ENCODE measurements around the gene PPM1L. TPM values are rescaled to one million over a fixed set of nuclear protein-coding genes. Genes with fewer than 3 reads are reported as not detected.
A peak's percentile ranks its signal among the peaks of the same experiment; 100 is the strongest.

Gene PPM1L
- total and polyA plus RNA-seq, 2 of the 13 experiments (the other 11 are each of a cell fraction or from before 2014, with no cell fraction given) = 0.22 to 1.4 TPM

GRCh38 chr3:160935413-160936095 is 179.5 kb downstream of the PPM1L start (continued):
- TF ChIP-seq ZNF543 (CRISPR knock-in tag; IDR thresholded peaks at IDR 0.05) (no peak), ZNF569 (CRISPR knock-in tag; IDR thresholded peaks at IDR 0.05; ENCODE audit: borderline replicate concordance) (no peak), ZNF12 (CRISPR knock-in tag; IDR thresholded peaks at IDR 0.05) (peak; percentile 65; the same call in 1 of the 2 replicates), GATAD2A (CRISPR knock-in tag; IDR thresholded peaks at IDR 0.05) (peak; percentile 79), ZNF263 (CRISPR knock-in tag; IDR thresholded peaks at IDR 0.05) (0 out of 2 replicates have a peak, but pooled peaks have one; percentile 24), CHD4 (IDR thresholded peaks at IDR 0.05; ENCODE audit: borderline replicate concordance, low read length) (no peak), GLMP (CRISPR knock-in tag; IDR thresholded peaks at IDR 0.05; ENCODE audit: borderline replicate concordance) (no peak), MAZ (IDR thresholded peaks at IDR 0.05; ENCODE audit: borderline replicate concordance, low read depth, low read length) (no peak), MAZ (CRISPR knock-in tag; IDR thresholded peaks at IDR 0.05; ENCODE audit: low read depth) (no peak), KDM1A (CRISPR knock-in tag; IDR thresholded peaks at IDR 0.05) (peak; percentile 57; the same call in 1 of the 2 replicates), ATF2 (CRISPR knock-in tag; IDR thresholded peaks at IDR 0.05) (peak; percentile 37; the same call in 1 of the 2 replicates), HIC2 (CRISPR knock-in tag; IDR thresholded peaks at IDR 0.05; ENCODE audit: low read depth) (no peak), REST (IDR thresholded peaks at IDR 0.05; ENCODE audit: borderline replicate concordance in 1 of 2, low read depth in 1 of 2, low read length in 2 of 2) (no peak; a peak in 1 of 4 replicates), ZNF138 (CRISPR knock-in tag; IDR thresholded peaks at IDR 0.05; ENCODE audit: low read depth) (no peak), GABPB1 (CRISPR knock-in tag; IDR thresholded peaks at IDR 0.05) (0 out of 2 replicates have a peak, but pooled peaks have one; percentile 26), HNRNPLL (IDR thresholded peaks at IDR 0.05; ENCODE audit: low read depth, low read length, poor library complexity, severe bottlenecking) (no peak), ZNF280D (CRISPR knock-in tag; IDR thresholded peaks at IDR 0.05) (no peak; the same call in 1 of the 2 replicates), SOX5 (CRISPR knock-in tag; IDR thresholded peaks at IDR 0.05; ENCODE audit: borderline replicate concordance) (peak; percentile 38; the same call in 1 of the 2 replicates)

Measured in HepG2 (cell line).